Lower lobe of right lung (tissue), 2 donors: ENCODE results near the gene LYRM9. TPM values are rescaled to one million over a fixed set of nuclear protein-coding genes. Genes with fewer than 3 reads are reported as not detected.

Source experiments
- ATAC-seq, 2 donors: fragments of 200-7000 bp; cut with Tn5 transposase; one replicate each; pipeline ENCODE4 v1.9.1; 2020 to 2022; ENCODE audit warnings: mild to moderate bottlenecking in 2 of 2, moderate library complexity in 2 of 2
- DNase-seq: peaks from one replicate; pipeline ENCODE4 v3.0.0-alpha.2; 2020
- H3K27ac ChIP-seq: fragments of 200-600 bp; one replicate; pipeline ENCODE4 v1.8.0; 2022
- H3K27me3 ChIP-seq: fragments of 200-600 bp; one replicate; pipeline ENCODE4 v1.8.0; 2022; ENCODE audit warnings: low read depth
- H3K36me3 ChIP-seq: fragments of 200-600 bp; one replicate; pipeline ENCODE4 v1.8.0; 2022; ENCODE audit warnings: mild to moderate bottlenecking
- H3K4me1 ChIP-seq: fragments of 200-600 bp; one replicate; pipeline ENCODE4 v1.8.0; 2022
- H3K4me3 ChIP-seq: fragments of 200-600 bp; one replicate; pipeline ENCODE4 v1.8.0; 2022; ENCODE audit warnings: mild to moderate bottlenecking
- H3K9me3 ChIP-seq: fragments of 200-600 bp; one replicate; pipeline ENCODE4 v1.8.0; 2022
- CTCF ChIP-seq: fragments of 200-600 bp; IDR thresholded peaks from one replicate; pipeline ENCODE4 v1.8.0; 2022; ENCODE audit warnings: antibody characterized with exemption, mild to moderate bottlenecking
- intact Hi-C: fragments of 100-400 bp; cut with DNase I; formaldehyde crosslinking; loops from one replicate; pipeline ENCODE4 v1.11.0; 2022
- total RNA-seq: library from RNA; stranded (reverse); fragmentation: NEBNext Ultra II Directional; extraction: Animal tissue kit (Norgen Biotek cat#: 25700); gene quantifications from one replicate; pipeline ENCODE4 v1.2.1, GENCODE V29; 2021
- donor health status: DM: no; HTN: yes; CAD: no; lungs with severe emphysema.

Gene LYRM9
- total RNA-seq, 1 donor from 2014 or later, result 8.2 TPM

- Histone ChIP-seq H3K27ac (no peak overlapping the region), H3K4me3 (no peak overlapping the region), H3K4me1 (no peaks in the 10 kb centered on the region), H3K36me3 (no peaks in the 10 kb centered on the region), H3K9me3 (no peaks in the 10 kb centered on the region), H3K27me3 (no peaks in the 10 kb centered on the region)
- intact Hi-C loops, result no loop called here
- TF ChIP-seq CTCF, result no peak
- ATAC-seq (no peak), DNase-seq (no peak)
These were observed 21.8 kb downstream of the LYRM9 start for GRCh38 chr17:27871407-27871806.

DNA sequence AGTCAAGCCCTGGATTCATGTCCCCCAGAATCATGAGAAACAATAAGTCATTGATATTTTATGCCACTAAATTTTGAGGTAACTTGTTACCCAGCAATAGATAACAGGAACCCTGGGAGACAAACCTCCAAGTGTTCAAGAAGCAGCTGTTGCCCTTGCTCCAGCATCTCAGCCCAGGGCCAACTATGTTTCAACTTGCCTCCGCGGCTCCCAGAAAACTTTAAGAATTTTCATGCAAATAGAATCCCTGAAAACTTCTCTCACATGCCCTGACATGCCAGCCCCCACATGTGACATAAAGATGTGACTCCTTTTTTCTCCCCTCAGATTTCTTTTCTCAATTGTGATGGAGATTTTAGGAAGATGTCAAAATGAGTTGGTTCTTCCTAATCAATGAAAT, 22.8 kb downstream of the LYRM9 start:
- no peaks in the 10 kb centered on the region for H3K9me3 ChIP-seq
- no peak overlapping the region for H3K27ac ChIP-seq
- no peaks in the 10 kb centered on the region for H3K27me3 ChIP-seq
- intact Hi-C loops, result no loop called here
- ATAC-seq (no peak), DNase-seq (no peak)
- H3K4me3 ChIP-seq, result no peak overlapping the region
- H3K4me1 ChIP-seq, result no peaks in the 10 kb centered on the region
- H3K36me3 ChIP-seq, result no peaks in the 10 kb centered on the region
- no peak for TF ChIP-seq CTCF

- Histone ChIP-seq H3K4me1 (no peaks in the 10 kb centered on the region), H3K27me3 (no peaks in the 10 kb centered on the region), H3K27ac (no peak overlapping the region), H3K4me3 (no peak overlapping the region), H3K36me3 (no peaks in the 10 kb centered on the region), H3K9me3 (no peaks in the 10 kb centered on the region)
- TF ChIP-seq CTCF, result no peak
- ATAC-seq (no peak), DNase-seq (no peak)
- intact Hi-C loops, result no loop called here
These were observed 24.6 kb downstream of the LYRM9 start for GRCh38 chr17:27868565-27868964.

DNA sequence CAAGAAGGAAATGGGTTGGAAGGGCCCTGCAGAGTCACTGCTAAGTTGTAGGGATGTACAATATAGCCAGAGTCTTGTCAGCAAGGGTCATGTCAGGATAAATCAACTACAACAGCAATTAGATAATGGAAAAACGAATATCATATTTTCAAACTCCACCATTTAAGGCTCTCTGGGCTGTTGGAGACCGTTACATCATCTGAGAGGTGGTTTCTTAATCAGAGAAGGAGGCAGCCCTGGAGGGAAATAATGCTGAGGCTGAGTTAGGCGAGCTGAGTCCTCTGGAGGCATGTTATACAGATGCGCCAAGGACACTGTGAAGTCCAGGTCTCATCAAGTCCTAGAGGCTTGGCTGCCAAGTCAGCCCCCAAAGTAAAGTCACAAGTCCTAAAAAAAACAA, 30.3 kb downstream of the LYRM9 start:
- H3K9me3 ChIP-seq, result no peaks in the 10 kb centered on the region
- DNase-seq (no peak), ATAC-seq (no peak)
- no peaks in the 10 kb centered on the region for H3K36me3 ChIP-seq
- H3K4me1 ChIP-seq, result no peaks in the 10 kb centered on the region
- no peaks in the 10 kb centered on the region for H3K27me3 ChIP-seq
- no peak overlapping the region for H3K27ac ChIP-seq
- no peak for TF ChIP-seq CTCF
- intact Hi-C loops, result no loop called here
- H3K4me3 ChIP-seq, result no peak overlapping the region

DNA sequence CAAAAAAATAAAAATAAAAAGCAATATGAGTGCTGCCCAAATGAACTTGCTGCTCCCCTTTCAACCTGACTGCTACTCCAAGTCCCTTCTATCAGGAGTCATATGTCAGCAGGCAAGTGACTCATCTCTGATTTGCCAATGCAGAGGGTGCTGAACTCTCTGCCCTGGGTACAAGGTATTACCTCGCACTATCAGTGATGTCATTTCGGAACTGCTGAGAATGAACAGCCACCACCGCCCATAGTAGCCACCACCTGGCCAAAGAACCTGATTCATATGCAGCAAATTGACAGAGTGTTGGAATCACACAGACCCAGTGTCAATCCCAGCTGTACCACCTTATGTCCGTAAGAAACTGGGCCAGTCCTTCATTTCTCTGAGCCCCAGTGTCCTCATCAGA, 31.2 kb downstream of the LYRM9 start:
- Histone ChIP-seq H3K36me3 (no peaks in the 10 kb centered on the region), H3K27me3 (no peaks in the 10 kb centered on the region), H3K4me3 (no peak overlapping the region), H3K4me1 (no peaks in the 10 kb centered on the region), H3K9me3 (no peaks in the 10 kb centered on the region), H3K27ac (no peak overlapping the region)
- ATAC-seq, result no peak
- intact Hi-C loops, result no loop called here
- TF ChIP-seq CTCF, result no peak
- DNase-seq, result no peak

DNA sequence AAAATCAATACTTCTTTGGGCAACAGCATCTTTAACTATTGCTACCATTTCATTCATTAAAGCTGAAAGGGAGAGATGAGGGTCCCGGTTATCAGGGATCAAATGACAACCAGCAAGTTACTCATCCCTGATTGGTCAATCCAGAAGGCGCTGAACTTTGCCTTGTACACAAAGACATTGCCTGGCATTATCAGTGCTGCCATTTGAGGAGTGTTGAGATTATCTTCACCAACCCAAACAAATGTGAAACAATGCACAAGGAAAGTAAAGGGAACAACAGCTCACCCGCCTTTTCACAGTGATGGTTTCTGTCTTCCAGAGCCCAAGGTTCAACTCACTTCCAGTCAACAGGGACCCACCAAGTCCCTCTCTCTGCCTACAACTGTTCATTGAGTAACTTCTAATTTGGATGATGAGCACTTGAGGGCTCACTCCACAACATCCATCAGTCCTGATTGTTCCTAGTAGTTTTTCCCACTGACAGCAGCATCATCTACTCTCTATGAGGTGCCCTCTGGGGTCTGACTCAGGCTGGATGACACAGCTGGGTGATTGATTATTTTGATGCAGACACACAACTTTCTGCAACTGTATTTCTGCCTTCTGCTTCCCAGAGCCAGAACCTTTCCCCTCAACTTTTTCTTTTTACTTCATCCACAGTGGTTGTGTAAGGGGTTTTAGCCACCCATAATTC, 32.0 kb downstream of the LYRM9 start:
- TF ChIP-seq CTCF, result no peak
- no peak for DNase-seq
- Histone ChIP-seq H3K4me3 (no peak overlapping the region), H3K27ac (no peak overlapping the region), H3K27me3 (no peaks in the 10 kb centered on the region), H3K9me3 (no peaks in the 10 kb centered on the region), H3K4me1 (no peaks in the 10 kb centered on the region), H3K36me3 (no peaks in the 10 kb centered on the region)
- no peak for ATAC-seq
- intact Hi-C loops, result no loop called here
